HEK293 (cell line): ENCODE results near the gene PDXK.
A peak's percentile ranks its signal among the peaks of the same experiment; 100 is the strongest.
"Not testable (repeated sequence)": the region's sequence is repeated elsewhere in the genome, so short reads cannot be mapped to it uniquely, and the experiment has no call there.

Experiments used
- CTCF ChIA-PET: fragments of 350-600 bp; formaldehyde crosslinking; extraction: SDS; loops from one replicate; lab custom pipeline; 2021; ENCODE audit warnings: antibody characterized with exemption; lab: Yijun Ruan, JAX
- POLR2A ChIA-PET: fragments of 300-600 bp; formaldehyde crosslinking; extraction: SDS; loops from one replicate; lab custom pipeline; 2020; ENCODE audit warnings: antibody characterized with exemption, inconsistent platforms; lab: Yijun Ruan, JAX
- H3K27ac ChIP-seq: fragments of 200-500 bp; sonication (Bioruptor generic); 2 replicates; pipeline ENCODE4 v1.5.1; 2014; ENCODE audit warnings: low read depth, low read length, control low read depth, inconsistent platforms; ENCODE audit errors: extremely low read depth
- H3K36me3 ChIP-seq, 2 experiments: fragments of 200-500 bp in 1 of 2; sonication (Bioruptor generic) in 1 of 2; 1 replicate in 1 of 2; 2 replicates in 1 of 2; pipeline ENCODE4 v1.5.1; 2014 to 2017; ENCODE audit warnings: inconsistent platforms in 2 of 2, low read length in 2 of 2; ENCODE audit not compliant: control insufficient read depth in 2 of 2, insufficient read depth in 1 of 2
- H3K4me1 ChIP-seq: fragments of 200-500 bp; sonication (Bioruptor generic); 2 replicates; pipeline ENCODE4 v1.5.1; 2014; ENCODE audit warnings: mild to moderate bottlenecking, low read length, inconsistent platforms; ENCODE audit not compliant: control insufficient read depth, insufficient read depth
- H3K4me3 ChIP-seq: 2 replicates; pipeline ENCODE4 v1.5.1; 2011; ENCODE audit warnings: low read depth, mild to moderate bottlenecking, control low read depth, low read length, moderate library complexity
- H3K9me3 ChIP-seq: fragments of 200-500 bp; sonication (Bioruptor generic); 2 replicates; pipeline ENCODE4 v1.5.1; 2014; ENCODE audit warnings: low read depth, low read length, inconsistent platforms; ENCODE audit not compliant: control insufficient read depth, insufficient read depth
- BCL11A ChIP-seq: fragments of 450-650 bp; formaldehyde crosslinking; IDR thresholded peaks from 2 replicates; pipeline ENCODE4 v1.5.1; 2016; ENCODE audit warnings: low read depth, missing biosample characterization, missing genetic modification characterization
- BCL11B ChIP-seq: fragments of 450-650 bp; formaldehyde crosslinking; IDR thresholded peaks from 2 replicates; pipeline ENCODE4 v1.5.1; 2016; ENCODE audit warnings: low read depth, missing biosample characterization, missing genetic modification characterization
- FEZF1 ChIP-seq: fragments of 450-650 bp; formaldehyde crosslinking; IDR thresholded peaks from 2 replicates; pipeline ENCODE4 v1.5.1; 2016; ENCODE audit warnings: missing biosample characterization, missing genetic modification characterization
- KLF1 ChIP-seq: fragments of 450-650 bp; formaldehyde crosslinking; IDR thresholded peaks from 2 replicates; pipeline ENCODE4 v1.5.1; 2016; ENCODE audit warnings: missing biosample characterization, missing genetic modification characterization
- KLF10 ChIP-seq: fragments of 450-650 bp; IDR thresholded peaks from 2 replicates; pipeline ENCODE4 v1.5.1; 2018; ENCODE audit warnings: missing biosample characterization, mild to moderate bottlenecking, missing genetic modification characterization
- KLF16 ChIP-seq: fragments of 450-650 bp; formaldehyde crosslinking; IDR thresholded peaks from 2 replicates; pipeline ENCODE4 v1.5.1; 2017; ENCODE audit warnings: missing biosample characterization, missing genetic modification characterization
- PRDM6 ChIP-seq: fragments of 450-650 bp; formaldehyde crosslinking; IDR thresholded peaks from 2 replicates; pipeline ENCODE4 v1.5.1; 2017; ENCODE audit warnings: missing biosample characterization, missing genetic modification characterization
- ZBTB49 ChIP-seq: fragments of 450-650 bp; formaldehyde crosslinking; IDR thresholded peaks from 2 replicates; pipeline ENCODE4 v1.5.1; 2016; ENCODE audit warnings: missing biosample characterization, missing genetic modification characterization, low read depth
- ZFP37 ChIP-seq: fragments of 450-650 bp; formaldehyde crosslinking; IDR thresholded peaks from 2 replicates; pipeline ENCODE4 v1.5.1; 2016; ENCODE audit warnings: missing biosample characterization, missing genetic modification characterization
- ZFP41 ChIP-seq: fragments of 450-650 bp; formaldehyde crosslinking; IDR thresholded peaks from 2 replicates; pipeline ENCODE4 v1.5.1; 2016; ENCODE audit warnings: missing biosample characterization, missing genetic modification characterization, borderline replicate concordance
- ZNF121 ChIP-seq: fragments of 450-650 bp; formaldehyde crosslinking; IDR thresholded peaks from 2 replicates; pipeline ENCODE4 v1.5.1; 2016; ENCODE audit warnings: missing biosample characterization, missing genetic modification characterization
- ZNF19 ChIP-seq: fragments of 450-650 bp; formaldehyde crosslinking; IDR thresholded peaks from 2 replicates; pipeline ENCODE4; 2016; ENCODE audit warnings: missing biosample characterization, missing genetic modification characterization, low read depth
- ZNF302 ChIP-seq: fragments of 450-650 bp; formaldehyde crosslinking; IDR thresholded peaks from 2 replicates; pipeline ENCODE4 v1.5.1; 2016; ENCODE audit warnings: missing biosample characterization, missing genetic modification characterization, low read depth
- ZNF391 ChIP-seq: fragments of 450-650 bp; formaldehyde crosslinking; IDR thresholded peaks from 2 replicates; pipeline ENCODE4 v1.5.1; 2016; ENCODE audit warnings: low read depth, missing biosample characterization, missing genetic modification characterization, borderline replicate concordance
- ZNF423 ChIP-seq: fragments of 450-650 bp; formaldehyde crosslinking; IDR thresholded peaks from 2 replicates; pipeline ENCODE4 v1.5.1; 2016; ENCODE audit warnings: missing biosample characterization, missing genetic modification characterization
- ZNF433 ChIP-seq: fragments of 450-650 bp; formaldehyde crosslinking; IDR thresholded peaks from 2 replicates; pipeline ENCODE4 v1.5.1; 2016; ENCODE audit warnings: missing biosample characterization, missing genetic modification characterization, low read depth
- ZNF473 ChIP-seq: fragments of 450-650 bp; formaldehyde crosslinking; IDR thresholded peaks from 2 replicates; pipeline ENCODE4 v1.5.1; 2017; ENCODE audit warnings: missing biosample characterization, missing genetic modification characterization
- ZNF514 ChIP-seq: fragments of 450-650 bp; formaldehyde crosslinking; IDR thresholded peaks from 2 replicates; pipeline ENCODE4 v1.5.1; 2016; ENCODE audit warnings: missing biosample characterization, missing genetic modification characterization
- ZNF529 ChIP-seq: fragments of 450-650 bp; formaldehyde crosslinking; IDR thresholded peaks from 2 replicates; pipeline ENCODE4 v1.5.1; 2017; ENCODE audit warnings: missing genetic modification characterization, missing biosample characterization; ENCODE audit not compliant: insufficient replicate concordance
- ZNF677 ChIP-seq: fragments of 450-650 bp; IDR thresholded peaks from 2 replicates; pipeline ENCODE4 v1.5.0; 2018; ENCODE audit warnings: missing biosample characterization, mild to moderate bottlenecking, missing genetic modification characterization, moderate library complexity
- ZSCAN4 ChIP-seq: fragments of 450-650 bp; formaldehyde crosslinking; IDR thresholded peaks from 2 replicates; pipeline ENCODE4 v1.5.1; 2017; ENCODE audit warnings: missing biosample characterization, missing genetic modification characterization

Gene PDXK

GRCh38 chr21:43676391-43676790 is 42.5 kb upstream of the PDXK start (continued):
- no peak for TF ChIP-seq BCL11A (tag by site-specific recombination)
- TF ChIP-seq ZFP41 (tag by site-specific recombination) = no peak

- POLR2A ChIA-PET = no interaction called here
- no peaks in the 10 kb centered on the region for H3K9me3 ChIP-seq
- H3K36me3 ChIP-seq = peaks cover 74 to 88% of the 10 kb centered on the region in 2 experiments
- no peak for TF ChIP-seq ZNF391 (tag by site-specific recombination)
- no peak for TF ChIP-seq KLF1
- no peak for TF ChIP-seq KLF10 (tag by site-specific recombination)
- TF ChIP-seq ZNF473 = no peak
- TF ChIP-seq KLF16 (tag by site-specific recombination) = no peak
- TF ChIP-seq ZNF302 (tag by site-specific recombination) = no peak
- TF ChIP-seq ZNF529 (tag by site-specific recombination) = no peak
- TF ChIP-seq ZNF121 (tag by site-specific recombination) = no peak
- TF ChIP-seq PRDM6 (tag by site-specific recombination) = no peak
- no peak for TF ChIP-seq ZNF19
- TF ChIP-seq ZNF514 (tag by site-specific recombination) = no peak
- no peak for TF ChIP-seq ZNF677
- TF ChIP-seq BCL11B (tag by site-specific recombination) = no peak
- no peak for TF ChIP-seq ZSCAN4
- H3K4me3 ChIP-seq = no peak overlapping the region
- CTCF ChIA-PET = interaction anchor here (0.6 kb wide), 1 partner anchor 24 kb away, joined by 3 read pairs; no protein-coding TSS in a partner anchor
- no peak overlapping the region for H3K27ac ChIP-seq
- no peaks in the 10 kb centered on the region for H3K4me1 ChIP-seq
Measured at GRCh38 chr21:43679951-43680350, 39.0 kb upstream of the PDXK start.

DNA sequence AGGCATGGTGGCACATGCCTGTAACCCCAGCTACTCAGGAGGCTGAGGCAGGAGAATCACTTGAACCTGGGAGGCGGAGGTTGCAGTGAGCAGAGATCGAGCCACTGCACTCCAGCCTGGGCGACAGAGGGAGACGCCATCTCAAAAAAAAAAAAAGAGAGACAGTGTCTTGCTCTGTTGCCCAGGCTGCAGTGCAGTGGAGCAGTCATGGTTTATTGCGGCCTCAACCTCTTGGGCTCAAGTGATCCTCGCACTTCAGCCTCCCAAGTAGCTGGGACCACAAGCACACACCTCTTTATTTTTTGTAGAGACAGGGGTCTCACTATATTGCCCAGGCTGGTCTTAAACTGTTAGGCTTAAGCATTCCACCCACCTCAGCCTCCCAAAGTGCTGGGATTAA is 38.5 kb upstream of the PDXK start:
- CTCF ChIA-PET = interaction anchor here (0.6 kb wide), 1 partner anchor 25 kb away, joined by 3 read pairs; no protein-coding TSS in a partner anchor
- H3K4me1 ChIP-seq, POLR2A ChIA-PET, H3K4me3 ChIP-seq, H3K9me3 ChIP-seq, H3K27ac ChIP-seq: not testable (repeated sequence)
- peak; percentile 85; the same call in 1 of the 2 replicates for TF ChIP-seq ZNF121 (tag by site-specific recombination)
- peaks cover 78 to 88% of the 10 kb centered on the region in 2 experiments for H3K36me3 ChIP-seq

DNA sequence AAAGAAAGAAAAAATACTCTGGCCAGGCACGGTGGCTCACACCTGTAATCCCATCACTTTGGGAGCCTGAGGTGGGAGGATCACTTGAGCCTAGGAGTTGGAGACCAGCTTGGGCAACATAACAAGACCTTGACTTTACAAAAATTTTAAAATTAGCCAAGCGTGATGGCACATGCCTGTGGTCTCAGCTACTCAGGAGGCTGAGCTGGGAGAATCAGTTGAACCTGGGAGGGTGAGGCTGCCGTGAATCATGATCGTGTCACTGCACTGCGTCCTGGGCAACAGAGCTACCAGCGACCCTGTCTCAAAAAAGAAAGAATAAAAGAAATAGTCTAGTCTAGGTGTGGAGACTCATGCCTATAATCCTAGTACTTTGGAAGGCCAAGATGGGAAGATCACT is 37.3 kb upstream of the PDXK start:
- Histone ChIP-seq H3K4me3 (no peak overlapping the region), H3K9me3 (no peaks in the 10 kb centered on the region), H3K27ac (no peak overlapping the region), H3K4me1 (no peaks in the 10 kb centered on the region), H3K36me3 (peaks cover 84 to 89% of the 10 kb centered on the region in 2 experiments)
- TF ChIP-seq ZNF433 (tag by site-specific recombination) (no peak), ZFP37 (tag by site-specific recombination) (no peak), ZSCAN4 (no peak), ZNF423 (tag by site-specific recombination) (no peak), FEZF1 (no peak), ZBTB49 (tag by site-specific recombination) (no peak)
- ChIA-PET CTCF (interaction anchor here (1.2 kb wide), 1 partner anchor 47 kb away, joined by 3 read pairs; no protein-coding TSS in a partner anchor), POLR2A (no interaction called here)
